GM23338 (cell line): ENCODE measurements around the gene NPEPL1. TPM values are rescaled to one million over a fixed set of nuclear protein-coding genes. Genes with fewer than 3 reads are reported as not detected.

ENCODE experiments used
- ATAC-seq: fragments of 200-7000 bp; cut with Tn5 transposase; 3 replicates; pipeline ENCODE4 v1.9.1; 2020
- DNase-seq: peaks from one replicate; pipeline ENCODE4 v3.0.0-alpha.2; 2015; ENCODE audit warnings: low spot score
- H2AFZ ChIP-seq: fragments of 200-600 bp; sonication (generic); 2 replicates; pipeline ENCODE4 v1.8.0; 2016; ENCODE audit warnings: antibody characterized with exemption, mild to moderate bottlenecking, moderate library complexity
- H3F3A ChIP-seq: fragments of 200-600 bp; sonication (generic); replicated peaks from 2 replicates; pipeline ENCODE4 v1.8.0; 2017; ENCODE audit warnings: antibody characterized with exemption, mixed run types, low read depth
- H3K27ac ChIP-seq: fragments of 200-600 bp; sonication (generic); 2 replicates; pipeline ENCODE4 v1.6.1; 2016; ENCODE audit warnings: low read depth
- H3K27me3 ChIP-seq: fragments of 200-600 bp; sonication (generic); 2 replicates; pipeline ENCODE4 v1.8.0; 2016; ENCODE audit warnings: mild to moderate bottlenecking, mixed run types, moderate library complexity; ENCODE audit not compliant: insufficient read depth
- H3K36me3 ChIP-seq: fragments of 200-600 bp; sonication (generic); 2 replicates; pipeline ENCODE4 v1.8.0; 2016; ENCODE audit warnings: mild to moderate bottlenecking; ENCODE audit not compliant: insufficient read depth
- H3K4me1 ChIP-seq: fragments of 200-600 bp; sonication (generic); 2 replicates; pipeline ENCODE4 v1.8.0; 2016; ENCODE audit warnings: mild to moderate bottlenecking, moderate library complexity; ENCODE audit not compliant: insufficient read depth
- H3K4me2 ChIP-seq: fragments of 200-600 bp; sonication (generic); 2 replicates; pipeline ENCODE4 v1.7.1; 2017; ENCODE audit warnings: mixed run types
- H3K4me3 ChIP-seq: fragments of 200-600 bp; sonication (generic); 2 replicates; pipeline ENCODE4 v1.6.1; 2016; ENCODE audit warnings: mixed run types
- H3K79me2 ChIP-seq: fragments of 200-600 bp; sonication (generic); replicated peaks from 2 replicates; pipeline ENCODE4 v1.8.0; 2017; ENCODE audit warnings: mild to moderate bottlenecking; ENCODE audit not compliant: insufficient read depth
- H3K9me2 ChIP-seq: fragments of 200-600 bp; sonication (generic); 2 replicates; pipeline ENCODE4 v1.8.0; 2017; ENCODE audit not compliant: insufficient read depth
- H4K20me1 ChIP-seq: fragments of 200-600 bp; sonication (generic); replicated peaks from 2 replicates; pipeline ENCODE4 v1.8.0; 2017; ENCODE audit warnings: mild to moderate bottlenecking; ENCODE audit not compliant: insufficient read depth
- H3K27ac Mint-ChIP-seq: 2 replicates; pipeline ENCODE4 v1.8.0; 2020; ENCODE audit warnings: inconsistent platforms, mild to moderate bottlenecking, moderate library complexity, mixed read lengths
- H3K27me3 Mint-ChIP-seq: 3 replicates; pipeline ENCODE4 v1.8.0; 2022; ENCODE audit warnings: low read depth, mild to moderate bottlenecking, moderate library complexity, mixed read lengths, inconsistent platforms; ENCODE audit not compliant: insufficient read depth, poor library complexity
- H3K36me3 Mint-ChIP-seq: 3 replicates; pipeline ENCODE4 v1.8.0; 2021; ENCODE audit warnings: low read depth, mild to moderate bottlenecking, inconsistent platforms, moderate library complexity, mixed read lengths
- H3K4me1 Mint-ChIP-seq: 3 replicates; pipeline ENCODE4 v1.8.0; 2020; ENCODE audit warnings: mild to moderate bottlenecking, inconsistent platforms, mixed read lengths
- H3K4me3 Mint-ChIP-seq: 3 replicates; pipeline ENCODE4 v1.8.0; 2021; ENCODE audit warnings: moderate library complexity, mild to moderate bottlenecking, inconsistent platforms, mixed read lengths
- H3K9me3 Mint-ChIP-seq: 3 replicates; pipeline ENCODE4 v1.8.0; 2020; ENCODE audit warnings: moderate library complexity, mild to moderate bottlenecking, inconsistent platforms, mixed read lengths
- CREB1 ChIP-seq: fragments of 250-450 bp; sonication (Bioruptor Pico); IDR thresholded peaks from 2 replicates; pipeline ENCODE4 v1.5.0; 2020; ENCODE audit warnings: low read depth, mild to moderate bottlenecking, moderate library complexity
- ETS1 ChIP-seq: IDR thresholded peaks from 2 replicates; pipeline ENCODE4 v1.6.1; 2016; ENCODE audit warnings: antibody characterized with exemption
- EZH2 ChIP-seq: fragments of 200-600 bp; sonication (generic); IDR thresholded peaks from one replicate; pipeline ENCODE4 v1.8.0; 2017; ENCODE audit warnings: antibody characterized with exemption, mild to moderate bottlenecking, low read depth; ENCODE audit not compliant: unreplicated experiment
- EZH2phosphoT487 ChIP-seq: fragments of 200-600 bp; sonication (generic); IDR thresholded peaks from one replicate; pipeline ENCODE4 v1.8.1; 2018; ENCODE audit warnings: antibody characterized with exemption; ENCODE audit not compliant: unreplicated experiment
- POLR2AphosphoS5 ChIP-seq: IDR thresholded peaks from 2 replicates; pipeline ENCODE4 v1.6.1; 2016; ENCODE audit warnings: antibody characterized with exemption, low read depth
- REST ChIP-seq: IDR thresholded peaks from one replicate; pipeline ENCODE4 v1.6.1; 2018; ENCODE audit warnings: antibody characterized with exemption; ENCODE audit not compliant: unreplicated experiment
- STAT1 ChIP-seq: IDR thresholded peaks from one replicate; pipeline ENCODE4 v1.6.1; 2016; ENCODE audit warnings: antibody characterized with exemption; ENCODE audit not compliant: unreplicated experiment
- ZNF114 ChIP-seq: fragments of 250-450 bp; sonication (Bioruptor Pico); IDR thresholded peaks from 2 replicates; pipeline ENCODE4 v1.5.0; 2020; ENCODE audit warnings: mild to moderate bottlenecking, moderate library complexity
- ZNF331 ChIP-seq: fragments of 250-450 bp; sonication (Bioruptor Pico); IDR thresholded peaks from 2 replicates; pipeline ENCODE4 v1.5.0; 2020; ENCODE audit warnings: low read depth, mild to moderate bottlenecking, moderate library complexity
- polyA plus RNA-seq: library from polyadenylated mRNA; unstranded; fragments of >200 nt; fragmentation: Nextera tagmentation; extraction: Ambion mirVana; gene quantifications from 2 replicates; pipeline ENCODE4 v1.2.1, GENCODE V29; 2016
- total RNA-seq: library from RNA; depleted of rRNA; stranded (reverse); fragments of >200 nt; shearing (Covaris generic); gene quantifications from 2 replicates; pipeline ENCODE4 v1.2.3, GENCODE V29; 2014
- TF ChIP-seq, protein P1 (sequence below), 2 experiments: fragments of 200-600 bp in 1 of 2; sonication (generic) in 1 of 2; conservative IDR thresholded peaks; 2 replicates each; pipeline versions ENCODE4 v1.5.1 to v1.6.1; 2016 to 2017; ENCODE audit warnings: antibody characterized with exemption in 2 of 2, low read depth in 2 of 2, mild to moderate bottlenecking in 2 of 2, moderate library complexity in 1 of 2

The NPEPL1 gene
- total and polyA plus RNA-seq, 2 experiments from 2014 or later: 23.5 to 30.0 TPM

DNA sequence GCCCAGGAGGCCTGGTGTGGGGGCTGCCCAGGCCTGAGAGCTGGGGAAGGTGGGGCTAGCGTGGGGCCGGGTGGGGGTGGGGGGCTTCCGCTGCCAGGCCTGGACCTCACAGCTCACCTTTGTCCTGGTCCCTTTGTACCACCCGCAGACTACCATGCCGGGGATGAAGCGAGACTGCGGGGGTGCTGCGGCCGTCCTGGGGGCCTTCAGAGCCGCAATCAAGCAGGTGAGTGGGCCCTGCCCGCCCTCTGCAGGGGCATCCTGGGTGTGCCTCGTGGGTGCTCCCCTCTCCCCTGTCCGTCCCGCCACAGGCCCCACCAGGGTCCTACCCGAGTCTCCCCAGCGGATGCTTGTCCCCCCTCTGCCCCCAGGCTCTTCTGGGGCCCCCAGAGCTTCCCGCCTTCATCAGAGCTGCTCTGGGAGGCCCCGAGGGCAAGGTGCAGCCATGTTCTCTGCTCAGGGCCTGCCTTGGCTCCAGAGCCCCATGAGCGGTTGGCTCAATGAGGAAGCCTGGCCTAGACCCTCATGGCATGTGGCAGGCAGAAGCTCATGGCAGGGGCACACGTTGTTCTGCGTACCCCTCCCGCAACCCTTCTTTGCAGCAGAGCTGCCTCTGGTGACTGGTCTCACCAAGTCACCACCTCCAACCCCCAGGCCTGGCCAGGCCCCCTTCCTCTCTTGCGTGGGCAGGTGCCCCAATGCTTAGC, 14.5 kb downstream of the NPEPL1 start (continued):
- no peak for TF ChIP-seq ETS1
- TF ChIP-seq POLR2AphosphoS5: no peak
- no peak for TF ChIP-seq EZH2
- no peak for TF ChIP-seq CREB1
- no peak for TF ChIP-seq ZNF114 (CRISPR knock-in tag)
- no peak for TF ChIP-seq STAT1

- DNase-seq: no peak
- Histone ChIP-seq H3K36me3 (0 out of 2 replicates have a peak, but pooled peaks cover 9% of the 10 kb centered on the region), H3K27me3 (no peaks in the 10 kb centered on the region), H3F3A (no peaks in the 10 kb centered on the region), H3K79me2 (no peaks in the 10 kb centered on the region), H3K4me1 (no peaks in the 10 kb centered on the region), H4K20me1 (no peaks in the 10 kb centered on the region), H3K4me3 (no peak overlapping the region), H3K4me2 (no peak overlapping the region), H3K27ac (no peak overlapping the region), H2AFZ (no peak overlapping the region), H3K9me2 (no peaks in the 10 kb centered on the region)
- ATAC-seq: no peak
- Mint-ChIP-seq H3K27ac (no peak overlapping the region; the same call in 1 of the 2 replicates), H3K36me3 (peaks cover 38% of the 10 kb centered on the region), H3K9me3 (peaks cover 7% of the 10 kb centered on the region; the same call in 2 of the 3 replicates), H3K4me3 (no peak overlapping the region), H3K4me1 (peaks cover 5% of the 10 kb centered on the region; the same call in 1 of the 3 replicates), H3K27me3 (peaks cover 7% of the 10 kb centered on the region)
- TF ChIP-seq ZNF331 (CRISPR knock-in tag) (no peak), REST (no peak), ETS1 (no peak), STAT1 (no peak), POLR2AphosphoS5 (no peak), EZH2phosphoT487 (no peak)
- TF ChIP-seq, protein P1, sequence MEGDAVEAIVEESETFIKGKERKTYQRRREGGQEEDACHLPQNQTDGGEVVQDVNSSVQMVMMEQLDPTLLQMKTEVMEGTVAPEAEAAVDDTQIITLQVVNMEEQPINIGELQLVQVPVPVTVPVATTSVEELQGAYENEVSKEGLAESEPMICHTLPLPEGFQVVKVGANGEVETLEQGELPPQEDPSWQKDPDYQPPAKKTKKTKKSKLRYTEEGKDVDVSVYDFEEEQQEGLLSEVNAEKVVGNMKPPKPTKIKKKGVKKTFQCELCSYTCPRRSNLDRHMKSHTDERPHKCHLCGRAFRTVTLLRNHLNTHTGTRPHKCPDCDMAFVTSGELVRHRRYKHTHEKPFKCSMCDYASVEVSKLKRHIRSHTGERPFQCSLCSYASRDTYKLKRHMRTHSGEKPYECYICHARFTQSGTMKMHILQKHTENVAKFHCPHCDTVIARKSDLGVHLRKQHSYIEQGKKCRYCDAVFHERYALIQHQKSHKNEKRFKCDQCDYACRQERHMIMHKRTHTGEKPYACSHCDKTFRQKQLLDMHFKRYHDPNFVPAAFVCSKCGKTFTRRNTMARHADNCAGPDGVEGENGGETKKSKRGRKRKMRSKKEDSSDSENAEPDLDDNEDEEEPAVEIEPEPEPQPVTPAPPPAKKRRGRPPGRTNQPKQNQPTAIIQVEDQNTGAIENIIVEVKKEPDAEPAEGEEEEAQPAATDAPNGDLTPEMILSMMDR (conservative IDR thresholded peaks at IDR 0.05; ENCODE audit: low read depth in 2 of 2): no peak
Measured at GRCh38 chr20:58707770-58708169, 15.2 kb downstream of the NPEPL1 start.
